ENCODE data around the gene DAPK2.

DNA sequence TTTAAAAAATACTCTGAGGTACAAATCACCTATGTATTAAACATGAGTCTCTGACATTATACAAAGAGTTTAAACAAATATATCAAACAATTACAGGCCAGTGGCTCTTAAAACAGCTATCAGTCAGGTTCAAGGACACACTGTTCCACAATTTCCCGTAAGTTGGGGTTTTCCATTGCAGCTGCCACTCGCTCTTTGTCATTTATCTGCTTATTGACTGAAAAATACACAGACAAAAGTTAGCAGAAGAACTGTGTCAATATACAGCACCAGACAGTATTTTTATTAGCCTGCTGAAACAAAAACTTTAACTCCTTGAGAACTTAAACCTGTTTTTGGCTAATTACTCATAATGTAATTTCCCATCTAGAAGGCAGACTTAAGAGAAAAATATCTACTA lies 26.5 kb upstream of the DAPK2 start:
- TF ChIP-seq, protein P1, sequence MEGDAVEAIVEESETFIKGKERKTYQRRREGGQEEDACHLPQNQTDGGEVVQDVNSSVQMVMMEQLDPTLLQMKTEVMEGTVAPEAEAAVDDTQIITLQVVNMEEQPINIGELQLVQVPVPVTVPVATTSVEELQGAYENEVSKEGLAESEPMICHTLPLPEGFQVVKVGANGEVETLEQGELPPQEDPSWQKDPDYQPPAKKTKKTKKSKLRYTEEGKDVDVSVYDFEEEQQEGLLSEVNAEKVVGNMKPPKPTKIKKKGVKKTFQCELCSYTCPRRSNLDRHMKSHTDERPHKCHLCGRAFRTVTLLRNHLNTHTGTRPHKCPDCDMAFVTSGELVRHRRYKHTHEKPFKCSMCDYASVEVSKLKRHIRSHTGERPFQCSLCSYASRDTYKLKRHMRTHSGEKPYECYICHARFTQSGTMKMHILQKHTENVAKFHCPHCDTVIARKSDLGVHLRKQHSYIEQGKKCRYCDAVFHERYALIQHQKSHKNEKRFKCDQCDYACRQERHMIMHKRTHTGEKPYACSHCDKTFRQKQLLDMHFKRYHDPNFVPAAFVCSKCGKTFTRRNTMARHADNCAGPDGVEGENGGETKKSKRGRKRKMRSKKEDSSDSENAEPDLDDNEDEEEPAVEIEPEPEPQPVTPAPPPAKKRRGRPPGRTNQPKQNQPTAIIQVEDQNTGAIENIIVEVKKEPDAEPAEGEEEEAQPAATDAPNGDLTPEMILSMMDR (IDR thresholded peaks at IDR 0.05), result no peak
- no peak for TF ChIP-seq ZFX (IDR thresholded peaks at IDR 0.05; ENCODE audit: borderline replicate concordance)

All from 22Rv1 (cell line).